Measurements from ENCODE around the gene TOX2. TPM values are rescaled to one million over a fixed set of nuclear protein-coding genes. Genes with fewer than 3 reads are reported as not detected.

The TOX2 gene
- total RNA-seq, 3 donors from 2014 or later (not counting 1 experiment from before 2014, with no cell fraction given) = 0.93 to 1.8 (median 1.2) TPM

- Histone ChIP-seq H3K36me3 (ENCODE audit: control insufficient read depth, insufficient read depth, low read length) (no peaks in the 10 kb centered on the region), H3K9me3 (ENCODE audit: control insufficient read depth, insufficient read depth, low read length) (no peaks in the 10 kb centered on the region), H3K27ac (ENCODE audit: low read length) (no peak overlapping the region), H3K4me3 (ENCODE audit: low read length) (no peak overlapping the region), H3K27me3 (ENCODE audit: control insufficient read depth, insufficient read depth, low read length) (no peaks in the 10 kb centered on the region), H3K4me1 (ENCODE audit: control insufficient read depth, insufficient read depth, low read length) (no peaks in the 10 kb centered on the region)
- Mint-ChIP-seq H3K4me1 (no peaks in the 10 kb centered on the region), H3K9me3 (no peaks in the 10 kb centered on the region), H3K4me3 (no peak overlapping the region), H3K36me3 (no peaks in the 10 kb centered on the region), H3K27ac (no peak overlapping the region), H3K27me3 (ENCODE audit: low read depth in 2 of 2) (peaks cover 36 to 44% of the 10 kb centered on the region in 2 donors)
- DNase-seq = no peak
- WGBS (ENCODE audit: insufficient coverage) = 84% methylated on average over 7 of the region's 7 CpGs
- intact Hi-C loops (cut with micrococcal nuclease) = no loop called here
- TF ChIP-seq, protein P1, sequence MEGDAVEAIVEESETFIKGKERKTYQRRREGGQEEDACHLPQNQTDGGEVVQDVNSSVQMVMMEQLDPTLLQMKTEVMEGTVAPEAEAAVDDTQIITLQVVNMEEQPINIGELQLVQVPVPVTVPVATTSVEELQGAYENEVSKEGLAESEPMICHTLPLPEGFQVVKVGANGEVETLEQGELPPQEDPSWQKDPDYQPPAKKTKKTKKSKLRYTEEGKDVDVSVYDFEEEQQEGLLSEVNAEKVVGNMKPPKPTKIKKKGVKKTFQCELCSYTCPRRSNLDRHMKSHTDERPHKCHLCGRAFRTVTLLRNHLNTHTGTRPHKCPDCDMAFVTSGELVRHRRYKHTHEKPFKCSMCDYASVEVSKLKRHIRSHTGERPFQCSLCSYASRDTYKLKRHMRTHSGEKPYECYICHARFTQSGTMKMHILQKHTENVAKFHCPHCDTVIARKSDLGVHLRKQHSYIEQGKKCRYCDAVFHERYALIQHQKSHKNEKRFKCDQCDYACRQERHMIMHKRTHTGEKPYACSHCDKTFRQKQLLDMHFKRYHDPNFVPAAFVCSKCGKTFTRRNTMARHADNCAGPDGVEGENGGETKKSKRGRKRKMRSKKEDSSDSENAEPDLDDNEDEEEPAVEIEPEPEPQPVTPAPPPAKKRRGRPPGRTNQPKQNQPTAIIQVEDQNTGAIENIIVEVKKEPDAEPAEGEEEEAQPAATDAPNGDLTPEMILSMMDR (IDR thresholded peaks at IDR 0.05) = no peak
- no peak for ATAC-seq
Observed at GRCh38 chr20:44112889-44113617, 198.4 kb downstream of the TOX2 start.

GRCh38 chr20:44113618-44114376, 199.1 kb downstream of the TOX2 start:
- Mint-ChIP-seq H3K4me3 (no peak overlapping the region), H3K27me3 (ENCODE audit: low read depth in 2 of 2) (peaks cover 36 to 47% of the 10 kb centered on the region in 2 donors), H3K27ac (no peak overlapping the region), H3K36me3 (no peaks in the 10 kb centered on the region), H3K9me3 (no peaks in the 10 kb centered on the region), H3K4me1 (no peaks in the 10 kb centered on the region)
- ATAC-seq (no peak), DNase-seq (no peak)
- Histone ChIP-seq H3K4me1 (ENCODE audit: control insufficient read depth, insufficient read depth, low read length) (no peaks in the 10 kb centered on the region), H3K4me3 (ENCODE audit: low read length) (no peak overlapping the region), H3K36me3 (ENCODE audit: control insufficient read depth, insufficient read depth, low read length) (no peaks in the 10 kb centered on the region), H3K27me3 (ENCODE audit: control insufficient read depth, insufficient read depth, low read length) (no peaks in the 10 kb centered on the region), H3K9me3 (ENCODE audit: control insufficient read depth, insufficient read depth, low read length) (no peaks in the 10 kb centered on the region), H3K27ac (ENCODE audit: low read length) (no peak overlapping the region)
- intact Hi-C loops (cut with micrococcal nuclease) = no loop called here
- TF ChIP-seq, protein P1 (IDR thresholded peaks at IDR 0.05) = no peak
- WGBS (ENCODE audit: insufficient coverage) = 86% methylated on average over 8 of the region's 8 CpGs

DNA sequence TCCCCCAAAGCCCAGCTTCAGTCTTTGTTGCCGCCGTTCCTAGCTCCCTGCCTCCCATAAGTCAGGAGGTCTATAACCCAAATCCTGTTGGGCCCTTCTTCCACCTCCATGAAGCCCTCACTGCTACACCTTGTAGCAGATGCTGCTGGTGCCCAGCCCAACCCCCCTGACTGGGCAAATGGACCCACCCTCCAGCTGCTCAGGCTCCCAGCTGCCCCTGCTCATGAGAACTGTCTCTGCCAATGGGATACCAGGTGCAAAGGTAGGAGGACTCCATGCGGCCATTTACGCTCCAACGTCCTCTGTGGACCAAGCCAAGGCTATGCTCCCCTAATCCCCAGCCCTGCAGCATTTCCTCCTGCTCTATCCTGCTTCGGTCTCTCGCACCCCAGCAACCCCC, 200.5 kb downstream of the TOX2 start:
- H3K27me3 ChIP-seq (ENCODE audit: control insufficient read depth, insufficient read depth, low read length) = no peaks in the 10 kb centered on the region
- WGBS (ENCODE audit: insufficient coverage) = 92% methylated on average over 7 of the region's 7 CpGs
- Mint-ChIP-seq H3K36me3 (no peaks in the 10 kb centered on the region), H3K4me1 (no peaks in the 10 kb centered on the region), H3K27me3 (ENCODE audit: low read depth in 2 of 2) (peaks cover 33 to 40% of the 10 kb centered on the region in 2 donors), H3K9me3 (no peaks in the 10 kb centered on the region), H3K27ac (no peak overlapping the region), H3K4me3 (no peak overlapping the region)
- H3K36me3 ChIP-seq (ENCODE audit: control insufficient read depth, insufficient read depth, low read length) = no peaks in the 10 kb centered on the region
- TF ChIP-seq, protein P1 (IDR thresholded peaks at IDR 0.05) = no peak
- no peak for ATAC-seq
- H3K9me3 ChIP-seq (ENCODE audit: control insufficient read depth, insufficient read depth, low read length) = no peaks in the 10 kb centered on the region
- no peaks in the 10 kb centered on the region for H3K4me1 ChIP-seq (ENCODE audit: control insufficient read depth, insufficient read depth, low read length)
- H3K27ac ChIP-seq (ENCODE audit: low read length) = no peak overlapping the region
- H3K4me3 ChIP-seq (ENCODE audit: low read length) = no peak overlapping the region
- DNase-seq = no peak
- intact Hi-C loops (cut with micrococcal nuclease) = no loop called here
